CD4-positive, alpha-beta memory T cell (primary cell): ENCODE data around the gene ABCA12. TPM values are rescaled to one million over a fixed set of nuclear protein-coding genes. Genes with fewer than 3 reads are reported as not detected.
A peak's percentile ranks its signal among the peaks of the same experiment; 100 is the strongest.

Experiments
- CTCF ChIA-PET: fragments of 350-600 bp; sonication (Branson Sonifier 250); formaldehyde crosslinking; loops from one replicate; lab custom pipeline; 2021; ENCODE audit warnings: inconsistent platforms; ENCODE audit not compliant: partially characterized antibody; lab: Charles Lee
- POLR2A ChIA-PET: fragments of 350-600 bp; sonication (Branson Sonifier 250); formaldehyde crosslinking; loops from one replicate; lab custom pipeline; 2021; ENCODE audit not compliant: partially characterized antibody; lab: Charles Lee
- DNase-seq, 5 donors: peaks; one replicate each; pipeline versions ENCODE4 v3.0.0 to v3.0.0-alpha.2; 2020 to 2022; ENCODE audit warnings: mixed read lengths in 1 of 5
- H3K27ac ChIP-seq: one replicate; pipeline ENCODE4 v1.7.0; 2013; ENCODE audit warnings: low read depth, low read length
- H3K27me3 ChIP-seq: 2 replicates; pipeline ENCODE4 v1.7.0; 2013; ENCODE audit warnings: mild to moderate bottlenecking, low read length, moderate library complexity; ENCODE audit not compliant: insufficient read depth
- H3K36me3 ChIP-seq: 2 replicates; pipeline ENCODE4 v1.7.0; 2013; ENCODE audit warnings: mild to moderate bottlenecking, low read length, moderate library complexity; ENCODE audit not compliant: insufficient read depth
- H3K4me1 ChIP-seq: 2 replicates; pipeline ENCODE4 v1.7.0; 2013; ENCODE audit warnings: mild to moderate bottlenecking, low read length, moderate library complexity; ENCODE audit not compliant: insufficient read depth
- H3K4me3 ChIP-seq, 2 donors: one replicate each; pipeline ENCODE4 v1.7.0; 2013; ENCODE audit warnings: low read length in 2 of 2, mild to moderate bottlenecking in 1 of 2
- H3K9me3 ChIP-seq, 2 donors: one replicate each; pipeline ENCODE4 v1.7.0; 2013; ENCODE audit warnings: low read length in 2 of 2, control low read depth in 1 of 2; ENCODE audit not compliant: control insufficient read depth in 1 of 2
- H3K27ac Mint-ChIP-seq, 7 donors: one replicate each; pipeline ENCODE4 v1.8.0; 2020 to 2021; ENCODE audit warnings: mixed read lengths in 7 of 7, mild to moderate bottlenecking in 6 of 7, inconsistent platforms in 3 of 7, moderate library complexity in 3 of 7
- H3K27me3 Mint-ChIP-seq, 2 donors: one replicate each; pipeline ENCODE4 v1.8.0; 2020 to 2021; ENCODE audit warnings: mixed read lengths in 2 of 2
- H3K36me3 Mint-ChIP-seq, 2 donors: one replicate each; pipeline ENCODE4 v1.8.0; 2020 to 2021; ENCODE audit warnings: mixed read lengths in 2 of 2, inconsistent platforms in 1 of 2, mild to moderate bottlenecking in 1 of 2
- H3K4me1 Mint-ChIP-seq, 4 donors: one replicate each; pipeline ENCODE4 v1.8.0; 2020 to 2021; ENCODE audit warnings: mixed read lengths in 4 of 4, mild to moderate bottlenecking in 1 of 4
- H3K4me3 Mint-ChIP-seq, 8 donors: one replicate each; pipeline ENCODE4 v1.8.0; 2020 to 2021; ENCODE audit warnings: mixed read lengths in 8 of 8, mild to moderate bottlenecking in 7 of 8, moderate library complexity in 6 of 8, inconsistent platforms in 3 of 8
- H3K9me3 Mint-ChIP-seq, 8 donors: one replicate each; pipeline ENCODE4 v1.8.0; 2020 to 2021; ENCODE audit warnings: mixed read lengths in 8 of 8, mild to moderate bottlenecking in 5 of 8, inconsistent platforms in 3 of 8, moderate library complexity in 1 of 8
- intact Hi-C: fragments of 100-400 bp; cut with micrococcal nuclease; formaldehyde crosslinking; loops from one replicate; pipeline ENCODE4 v1.15.1; 2023
- polyA plus RNA-seq, 2 donors: library from polyadenylated mRNA; unstranded; fragments of 300-500 nt; fragmentation: Illumina TruSeq; gene quantifications; one replicate each; pipeline ENCODE4 v1.2.3, GENCODE V29; 2021
- total RNA-seq, 2 experiments: library from RNA; stranded (reverse); gene quantifications; one replicate each; pipeline ENCODE4 v1.2.3, GENCODE V29; 2021

Gene ABCA12
- total and polyA plus RNA-seq, 4 experiments from 2014 or later = not detected

DNA sequence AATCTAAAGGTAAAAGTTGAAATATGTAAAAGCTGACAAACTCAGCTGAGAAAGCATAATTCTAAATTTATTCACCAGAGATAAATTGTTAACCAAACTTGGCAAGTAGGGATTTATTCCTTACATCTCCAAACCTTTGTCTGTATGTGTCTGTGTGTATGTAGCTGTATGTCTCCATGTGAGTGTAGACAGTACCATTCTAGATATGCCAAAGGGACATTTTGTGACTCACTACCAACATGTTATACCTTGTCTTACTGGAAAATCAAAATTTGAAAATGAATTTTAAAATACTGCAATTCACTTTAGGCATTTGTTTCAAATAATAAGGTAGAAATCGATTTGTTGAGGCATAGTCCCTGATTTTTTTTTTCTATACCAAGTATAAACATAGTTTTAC is 102.1 kb downstream of the ABCA12 start:
- no peak overlapping the region for H3K4me3 ChIP-seq
- H3K36me3 Mint-ChIP-seq = no peaks in the 10 kb centered on the region
- ChIA-PET POLR2A (no interaction called here), CTCF (no interaction called here)
- no peaks in the 10 kb centered on the region for H3K27me3 Mint-ChIP-seq
- H3K4me1 ChIP-seq = no peaks in the 10 kb centered on the region
- no peaks in the 10 kb centered on the region for H3K36me3 ChIP-seq
- H3K9me3 Mint-ChIP-seq = no peaks in the 10 kb centered on the region
- H3K4me3 Mint-ChIP-seq = no peak overlapping the region
- DNase-seq = no peak
- no peak overlapping the region for H3K27ac Mint-ChIP-seq
- no peaks in the 10 kb centered on the region for H3K4me1 Mint-ChIP-seq
- no peaks in the 10 kb centered on the region for H3K27me3 ChIP-seq
- no peaks in the 10 kb centered on the region for H3K9me3 ChIP-seq
- intact Hi-C loops = no loop called here
- no peak overlapping the region for H3K27ac ChIP-seq

DNA sequence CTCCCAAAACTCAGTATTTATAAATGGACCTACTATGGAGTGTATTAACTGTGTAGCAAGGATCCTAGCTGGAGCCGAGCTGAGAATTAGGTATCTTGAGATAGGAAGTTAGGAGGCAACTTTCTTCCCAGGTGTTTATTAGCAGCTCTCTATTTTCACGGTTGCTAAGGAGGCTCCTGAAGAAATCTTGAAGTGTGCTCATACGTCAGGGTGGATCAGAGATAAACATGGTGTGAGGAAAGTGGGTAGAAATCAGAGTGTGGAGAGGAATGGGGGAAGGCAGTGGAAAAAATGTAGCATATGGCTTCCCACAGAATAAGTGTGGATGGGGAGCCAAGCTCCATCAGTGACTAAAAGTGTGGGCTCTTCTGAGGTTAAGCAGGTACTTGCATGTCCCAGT is 104.3 kb downstream of the ABCA12 start:
- H3K27ac ChIP-seq = no peak overlapping the region
- H3K36me3 ChIP-seq = no peaks in the 10 kb centered on the region
- no peaks in the 10 kb centered on the region for H3K4me1 Mint-ChIP-seq
- H3K4me3 ChIP-seq = no peak overlapping the region
- H3K4me1 ChIP-seq = no peaks in the 10 kb centered on the region
- H3K27me3 ChIP-seq = no peaks in the 10 kb centered on the region
- H3K27me3 Mint-ChIP-seq = no peaks in the 10 kb centered on the region
- peaks cover 0 to 2% (median 0%) of the 10 kb centered on the region in 8 donors for H3K9me3 Mint-ChIP-seq
- CTCF ChIA-PET = no interaction called here
- POLR2A ChIA-PET = no interaction called here
- H3K27ac Mint-ChIP-seq = no peak overlapping the region
- H3K36me3 Mint-ChIP-seq = no peaks in the 10 kb centered on the region
- intact Hi-C loops = no loop called here
- H3K9me3 ChIP-seq = no peaks in the 10 kb centered on the region
- DNase-seq = no peak
- H3K4me3 Mint-ChIP-seq = no peak overlapping the region

DNA sequence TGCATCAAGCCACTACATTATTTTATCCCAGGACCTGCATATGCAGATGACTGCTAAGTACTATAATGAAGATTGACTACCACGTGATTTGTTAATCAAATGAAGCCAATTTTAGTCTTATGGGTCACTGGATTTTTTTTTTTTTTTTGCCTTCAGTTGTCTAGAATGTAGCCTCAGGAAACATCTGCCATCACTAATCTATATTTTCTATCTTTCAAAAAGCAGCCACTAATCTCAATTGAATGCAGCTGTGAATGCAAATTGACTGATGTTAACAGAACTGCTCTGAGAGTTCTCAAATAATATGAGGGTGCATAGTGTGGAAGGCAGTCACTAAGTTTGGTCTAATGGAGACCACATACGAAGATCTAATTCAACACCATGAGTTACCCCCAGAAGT is 106.3 kb downstream of the ABCA12 start:
- ChIA-PET POLR2A (no interaction called here), CTCF (no interaction called here)
- H3K27ac Mint-ChIP-seq = no peak overlapping the region
- no peak for DNase-seq
- Histone ChIP-seq H3K4me1 (no peaks in the 10 kb centered on the region), H3K4me3 (no peak overlapping the region), H3K9me3 (no peaks in the 10 kb centered on the region), H3K36me3 (no peaks in the 10 kb centered on the region), H3K27me3 (no peaks in the 10 kb centered on the region), H3K27ac (no peak overlapping the region)
- no peaks in the 10 kb centered on the region for H3K4me1 Mint-ChIP-seq
- H3K36me3 Mint-ChIP-seq = no peaks in the 10 kb centered on the region
- H3K4me3 Mint-ChIP-seq = no peak overlapping the region
- intact Hi-C loops = no loop called here
- peaks cover 0 to 2% (median 0%) of the 10 kb centered on the region in 8 donors for H3K9me3 Mint-ChIP-seq
- H3K27me3 Mint-ChIP-seq = peaks cover 0 to 2% of the 10 kb centered on the region in 2 donors

DNA sequence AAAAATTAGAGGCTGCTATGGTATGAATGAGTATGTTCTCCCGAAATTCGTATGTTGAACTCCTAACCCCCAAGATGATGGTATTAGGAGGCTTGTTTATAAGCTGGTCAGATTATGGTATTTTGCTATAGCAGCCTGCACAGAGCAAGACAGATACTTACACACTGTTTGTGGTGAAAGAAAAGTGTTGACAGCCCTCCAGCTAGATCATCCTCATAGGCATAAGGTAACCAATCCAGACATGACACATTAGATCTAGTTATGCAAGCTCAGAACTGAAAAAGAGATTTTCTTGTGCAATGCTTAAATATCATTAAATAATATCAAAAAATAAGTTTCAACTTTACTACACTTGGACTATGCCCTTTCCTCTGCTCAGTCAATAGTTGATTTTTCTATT is 107.1 kb downstream of the ABCA12 start:
- peaks cover 0 to 2% (median 0%) of the 10 kb centered on the region in 8 donors for H3K9me3 Mint-ChIP-seq
- Histone ChIP-seq H3K27me3 (no peaks in the 10 kb centered on the region), H3K36me3 (no peaks in the 10 kb centered on the region), H3K4me1 (no peaks in the 10 kb centered on the region), H3K4me3 (no peak overlapping the region), H3K9me3 (no peaks in the 10 kb centered on the region), H3K27ac (no peak overlapping the region)
- peaks cover 0 to 2% of the 10 kb centered on the region in 2 donors for H3K27me3 Mint-ChIP-seq
- intact Hi-C loops = no loop called here
- no peak overlapping the region for H3K27ac Mint-ChIP-seq
- CTCF ChIA-PET = no interaction called here
- H3K4me1 Mint-ChIP-seq = no peaks in the 10 kb centered on the region
- POLR2A ChIA-PET = no interaction called here
- no peaks in the 10 kb centered on the region for H3K36me3 Mint-ChIP-seq
- peak in 1 of 5 donors; percentile 30 for DNase-seq
- no peak overlapping the region for H3K4me3 Mint-ChIP-seq

DNA sequence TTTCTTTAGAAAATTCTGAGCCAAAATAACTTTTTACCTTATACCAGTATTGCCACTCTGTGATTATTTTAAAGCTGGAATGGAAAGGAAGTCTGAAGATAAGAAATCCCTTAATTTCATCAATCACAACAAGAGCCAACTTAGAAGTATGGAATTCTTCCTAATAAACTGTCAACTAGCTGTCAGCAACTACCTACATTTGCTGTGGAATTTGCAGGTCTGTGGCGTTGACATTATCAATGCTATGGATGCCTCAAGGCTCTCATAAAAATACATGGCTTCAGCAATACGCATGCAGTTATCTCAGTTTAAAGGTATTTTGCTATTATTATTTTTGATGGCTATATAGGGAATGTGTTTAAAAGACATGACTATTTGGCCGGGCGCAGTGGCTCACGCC is 108.5 kb downstream of the ABCA12 start:
- Mint-ChIP-seq H3K4me3 (no peak overlapping the region), H3K36me3 (no peaks in the 10 kb centered on the region), H3K27ac (no peak overlapping the region), H3K4me1 (no peaks in the 10 kb centered on the region), H3K27me3 (peaks cover 0 to 2% of the 10 kb centered on the region in 2 donors), H3K9me3 (peaks cover 0 to 2% (median 0%) of the 10 kb centered on the region in 8 donors)
- CTCF ChIA-PET = no interaction called here
- Histone ChIP-seq H3K27me3 (no peaks in the 10 kb centered on the region), H3K9me3 (no peaks in the 10 kb centered on the region), H3K27ac (no peak overlapping the region), H3K4me1 (no peaks in the 10 kb centered on the region), H3K4me3 (no peak overlapping the region), H3K36me3 (no peaks in the 10 kb centered on the region)
- DNase-seq = no peak
- intact Hi-C loops = no loop called here
- POLR2A ChIA-PET = no interaction called here

DNA sequence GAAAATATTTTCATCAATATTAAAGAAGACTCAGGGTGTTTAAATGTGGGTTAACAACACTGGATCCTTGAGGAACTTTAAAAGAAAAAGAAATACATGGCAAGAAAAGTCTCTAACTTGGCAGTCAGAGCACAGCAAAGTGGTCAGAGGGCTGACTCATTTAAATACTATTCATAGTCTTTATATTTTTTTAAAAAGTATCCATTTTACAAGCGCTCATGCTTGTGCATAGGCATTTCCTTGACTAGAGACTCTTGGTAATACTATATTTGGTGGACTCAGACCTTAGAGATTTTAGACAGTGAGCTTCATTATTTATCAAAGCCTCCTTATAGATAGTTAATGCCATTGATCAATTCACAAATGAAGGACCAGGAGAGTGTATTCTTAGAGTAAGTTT is 110.2 kb downstream of the ABCA12 start:
- no peaks in the 10 kb centered on the region for H3K27me3 ChIP-seq
- H3K36me3 ChIP-seq = no peaks in the 10 kb centered on the region
- DNase-seq = no peak
- CTCF ChIA-PET = no interaction called here
- Mint-ChIP-seq H3K27ac (no peak overlapping the region), H3K36me3 (no peaks in the 10 kb centered on the region), H3K27me3 (peaks cover 0 to 2% of the 10 kb centered on the region in 2 donors), H3K4me1 (no peaks in the 10 kb centered on the region), H3K9me3 (peaks cover 0 to 2% (median 0%) of the 10 kb centered on the region in 8 donors), H3K4me3 (no peak overlapping the region)
- intact Hi-C loops = no loop called here
- no peaks in the 10 kb centered on the region for H3K4me1 ChIP-seq
- no peak overlapping the region for H3K4me3 ChIP-seq
- no peaks in the 10 kb centered on the region for H3K9me3 ChIP-seq
- H3K27ac ChIP-seq = no peak overlapping the region
- POLR2A ChIA-PET = no interaction called here

DNA sequence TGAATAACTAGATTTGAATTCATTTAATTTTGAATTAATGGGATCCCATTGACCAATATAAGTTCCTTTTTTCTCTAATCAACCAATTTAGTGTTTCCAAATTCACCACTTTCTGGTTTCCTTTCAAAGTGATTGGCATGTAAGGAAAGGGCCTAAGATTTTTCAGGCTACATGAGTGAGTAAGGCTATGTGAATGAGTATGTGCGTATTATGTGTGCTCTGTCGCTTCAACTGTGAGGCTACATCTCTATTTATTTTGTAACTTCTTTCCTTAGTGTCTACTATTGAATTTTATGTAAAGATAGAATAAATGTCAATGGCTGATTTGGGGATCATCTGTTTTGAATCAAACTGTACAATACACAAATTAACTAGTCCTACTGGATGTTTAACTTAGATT is 110.6 kb downstream of the ABCA12 start:
- no peak for DNase-seq
- ChIA-PET POLR2A (no interaction called here), CTCF (no interaction called here)
- Mint-ChIP-seq H3K9me3 (peaks cover 0 to 2% (median 0%) of the 10 kb centered on the region in 8 donors), H3K27me3 (peaks cover 0 to 2% of the 10 kb centered on the region in 2 donors), H3K36me3 (no peaks in the 10 kb centered on the region), H3K4me1 (no peaks in the 10 kb centered on the region), H3K27ac (no peak overlapping the region), H3K4me3 (no peak overlapping the region)
- Histone ChIP-seq H3K36me3 (no peaks in the 10 kb centered on the region), H3K4me3 (no peak overlapping the region), H3K27me3 (no peaks in the 10 kb centered on the region), H3K27ac (no peak overlapping the region), H3K4me1 (no peaks in the 10 kb centered on the region), H3K9me3 (no peaks in the 10 kb centered on the region)
- intact Hi-C loops = no loop called here

DNA sequence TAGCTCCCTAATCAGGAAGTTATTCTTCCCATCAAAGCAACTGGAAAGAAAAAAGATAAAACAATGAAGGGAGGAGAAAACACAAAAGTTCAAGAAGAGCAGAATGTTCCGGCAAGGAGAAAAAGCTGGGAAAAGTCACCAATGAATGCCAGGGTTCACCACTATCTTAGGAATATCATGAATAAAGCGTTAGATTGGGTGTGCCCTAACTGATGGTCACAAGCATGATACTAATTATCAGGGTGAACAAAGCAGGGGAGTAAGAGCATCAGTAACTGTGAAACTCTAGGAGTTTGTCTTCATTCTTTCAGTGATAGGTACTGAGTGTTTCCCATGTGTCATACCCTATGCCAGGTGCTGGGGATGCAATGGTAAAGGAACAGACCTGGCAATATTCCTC is 115.5 kb downstream of the ABCA12 start:
- H3K4me3 Mint-ChIP-seq = no peak overlapping the region
- no peaks in the 10 kb centered on the region for H3K27me3 ChIP-seq
- H3K4me3 ChIP-seq = no peak overlapping the region
- POLR2A ChIA-PET = no interaction called here
- H3K27ac ChIP-seq = no peak overlapping the region
- no peaks in the 10 kb centered on the region for H3K9me3 ChIP-seq
- DNase-seq = no peak
- H3K4me1 ChIP-seq = no peaks in the 10 kb centered on the region
- H3K4me1 Mint-ChIP-seq = no peaks in the 10 kb centered on the region
- H3K36me3 ChIP-seq = no peaks in the 10 kb centered on the region
- no peaks in the 10 kb centered on the region for H3K27me3 Mint-ChIP-seq
- no peaks in the 10 kb centered on the region for H3K36me3 Mint-ChIP-seq
- CTCF ChIA-PET = interaction anchor here (0.6 kb wide), 1 partner anchor 217 kb away, joined by 3 read pairs; no protein-coding TSS in a partner anchor
- intact Hi-C loops = no loop called here
- peaks cover 0 to 4% (median 0%) of the 10 kb centered on the region in 8 donors for H3K9me3 Mint-ChIP-seq
- no peak overlapping the region for H3K27ac Mint-ChIP-seq
